Pons (tissue), 1 donor: ENCODE data around the gene PXDN.
A peak's percentile ranks its signal among the peaks of the same experiment; 100 is the strongest.
"Not testable (repeated sequence)": the region's sequence is repeated elsewhere in the genome, so short reads cannot be mapped to it uniquely, and the experiment has no call there.

ENCODE experiments used
- DNase-seq: peaks from one replicate; pipeline ENCODE4 v3.0.0-alpha.2; 2016; ENCODE audit warnings: low spot score

PXDN gene

DNA sequence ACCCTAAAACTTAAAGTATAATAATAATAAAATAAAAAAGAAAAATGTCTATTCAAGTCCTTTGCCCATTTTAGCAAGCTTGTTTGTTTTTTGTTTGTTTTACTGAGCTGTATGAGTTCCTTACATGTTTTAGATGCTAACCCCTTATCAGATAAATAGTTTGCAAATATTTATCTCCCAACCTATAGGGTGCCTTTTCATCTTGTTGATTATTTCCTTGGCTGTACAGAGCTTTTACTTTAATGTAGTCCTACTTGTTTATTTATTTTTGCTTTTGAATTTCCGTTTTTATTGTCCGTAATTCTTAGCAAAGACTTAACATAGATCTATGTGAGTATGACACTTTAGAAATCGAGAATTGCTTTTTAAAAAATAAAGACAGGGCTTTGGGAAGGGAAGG lies 17.8 kb downstream of the PXDN start:
- DNase-seq, result no peak

DNA sequence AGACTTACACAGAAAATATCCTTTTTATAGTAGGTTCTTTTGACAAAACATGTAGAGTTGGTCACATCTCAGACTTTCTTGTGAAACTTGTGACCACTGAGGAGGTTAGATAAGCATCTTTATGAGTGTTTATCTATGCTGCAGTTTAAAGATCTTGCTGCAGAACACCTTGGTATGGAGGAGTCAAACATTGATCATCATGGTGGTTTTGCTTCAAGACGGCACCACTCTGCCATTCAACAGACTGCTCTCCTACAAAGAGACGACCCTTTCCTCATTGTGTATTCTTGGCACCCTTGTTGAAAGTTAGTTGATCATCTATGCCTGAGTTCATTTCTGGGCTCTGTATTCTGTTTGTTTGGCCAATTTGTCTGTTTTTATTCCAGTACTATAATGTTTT lies 20.0 kb downstream of the PXDN start:
- DNase-seq, result not testable (repeated sequence)

GRCh38 chr2:1723397-1724042 lies 20.8 kb downstream of the PXDN start:
- DNase-seq, result no peak

- no peak for DNase-seq
These were observed 21.6 kb downstream of the PXDN start for GRCh38 chr2:1722692-1723091.

GRCh38 chr2:1721706-1722646 lies 22.3 kb downstream of the PXDN start:
- DNase-seq, result no peak

GRCh38 chr2:1718339-1719220 lies 25.7 kb downstream of the PXDN start:
- no peak for DNase-seq

- DNase-seq, result peak; percentile 94
These were observed 27.2 kb downstream of the PXDN start for GRCh38 chr2:1717113-1717512.

DNA sequence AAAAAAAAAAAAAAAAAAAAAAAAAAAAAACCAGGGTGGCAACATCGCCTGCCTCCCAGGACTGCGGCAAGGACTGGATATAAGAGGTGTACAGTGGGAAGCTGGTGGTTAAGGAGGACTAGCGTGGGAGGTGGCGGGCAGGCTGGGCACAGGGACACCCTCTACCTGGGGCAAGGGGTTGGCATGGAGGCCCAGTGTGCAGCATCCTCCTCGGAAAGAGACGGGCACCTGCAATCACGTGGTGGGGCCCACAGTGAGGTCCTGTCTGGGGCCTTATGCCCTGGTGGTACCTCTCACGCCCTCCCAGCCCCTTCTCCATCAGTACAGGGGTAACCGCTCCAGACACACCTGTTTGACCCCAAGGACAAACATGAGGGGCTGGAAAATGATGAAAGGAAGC lies 27.9 kb downstream of the PXDN start:
- DNase-seq, result no peak

- DNase-seq, result not testable (repeated sequence)
These were observed 28.4 kb downstream of the PXDN start for GRCh38 chr2:1716014-1716305.

GRCh38 chr2:1715184-1716013 lies 28.9 kb downstream of the PXDN start:
- DNase-seq, result no peak

GRCh38 chr2:1714291-1715064 lies 29.8 kb downstream of the PXDN start:
- DNase-seq, result no peak

DNA sequence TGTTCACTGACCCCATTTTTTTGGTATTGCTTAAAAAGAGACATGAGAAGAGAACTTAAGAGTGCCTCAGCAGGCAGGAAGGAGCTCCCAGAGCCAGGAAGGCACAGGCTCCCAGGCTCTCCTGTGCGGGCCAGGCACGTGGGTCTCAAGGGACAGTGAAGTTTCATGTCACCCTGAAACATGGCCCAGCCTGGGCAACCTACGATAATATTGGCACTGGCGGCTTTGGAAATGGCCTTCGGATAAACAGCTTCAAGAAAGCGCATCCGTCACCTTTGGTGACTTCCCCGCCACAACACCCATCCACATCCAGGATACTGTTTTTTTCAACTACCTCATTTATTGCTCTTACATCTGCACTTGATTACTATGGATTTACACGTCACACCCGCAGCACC lies 30.5 kb downstream of the PXDN start:
- no peak for DNase-seq

GRCh38 chr2:1713142-1713838 lies 31.0 kb downstream of the PXDN start:
- no peak for DNase-seq

- DNase-seq, result no peak
These were observed 34.3 kb downstream of the PXDN start for GRCh38 chr2:1709946-1710560.

GRCh38 chr2:1709335-1709605 lies 35.0 kb downstream of the PXDN start:
- no peak for DNase-seq

GRCh38 chr2:1708476-1709334 lies 35.6 kb downstream of the PXDN start:
- DNase-seq, result no peak

- DNase-seq, result peak; percentile 71
These were observed 36.4 kb downstream of the PXDN start for GRCh38 chr2:1707771-1708418.

DNA sequence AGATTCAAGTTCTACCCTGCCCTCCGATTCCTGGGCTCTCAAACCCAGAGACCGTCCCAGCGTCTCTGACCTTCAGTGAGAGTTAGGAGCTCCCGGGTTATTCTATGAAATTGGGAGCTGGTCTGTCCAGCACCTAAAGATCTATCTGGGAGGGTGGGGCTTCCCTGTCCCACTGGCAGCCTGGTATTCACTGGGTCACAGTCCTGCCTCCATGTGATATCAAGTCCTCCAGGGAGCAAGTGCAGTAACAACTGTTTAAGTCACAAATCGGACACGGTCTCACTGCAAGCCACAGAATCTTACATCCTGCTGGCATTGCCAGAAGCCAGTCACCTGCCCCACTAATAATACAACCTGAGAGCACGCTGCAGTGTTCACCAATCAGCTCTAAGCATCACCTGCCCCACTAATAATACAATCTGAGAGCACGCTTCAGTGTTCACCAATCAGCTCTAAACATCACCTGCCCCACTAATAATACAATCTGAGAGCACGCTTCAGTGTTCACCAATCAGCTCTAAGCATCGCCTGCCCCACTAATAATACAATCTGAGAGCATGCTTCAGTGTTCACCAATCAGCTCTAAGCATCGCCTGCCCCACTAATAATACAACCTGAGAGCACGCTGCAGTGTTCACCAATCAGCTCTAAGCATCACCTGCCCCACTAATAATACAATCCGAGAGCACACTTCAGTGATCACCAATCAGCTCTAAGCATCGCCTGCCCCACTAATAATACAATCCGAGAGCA lies 38.0 kb downstream of the PXDN start:
- not testable (repeated sequence) for DNase-seq
